ENCODE measurements around the gene ZPBP2.

GRCh38 chr17:39845052-39845846, 22.8 kb upstream of the ZPBP2 start:
- TF ChIP-seq CTCF (IDR thresholded peaks at IDR 0.05) (no peak), POLR2A (IDR thresholded peaks at IDR 0.05) (no peak)

Measured in heart left ventricle (tissue), 13 donors.